Stomach (tissue), 9 donors: ENCODE data around the gene STIM1. TPM values are rescaled to one million over a fixed set of nuclear protein-coding genes. Genes with fewer than 3 reads are reported as not detected.

Experiments used
- DNase-seq, 2 donors: peaks; one replicate each; pipeline versions ENCODE4 v3.0.0 to v3.0.0-alpha.2; 2013 to 2019
- H3K27ac ChIP-seq, 5 donors: fragments of 200-600 bp in 4 of 5; sonication (generic) in 4 of 5; one replicate each; pipeline ENCODE4 v1.5.1; 2013 to 2019; ENCODE audit warnings: mild to moderate bottlenecking in 1 of 5, moderate library complexity in 1 of 5
- H3K27me3 ChIP-seq, 3 donors: fragments of 200-600 bp; sonication (generic); one replicate each; pipeline ENCODE4 v1.5.1; 2017 to 2019; ENCODE audit warnings: mixed run types in 1 of 3
- H3K36me3 ChIP-seq, 4 donors: fragments of 200-600 bp; sonication (generic); 1 replicate in 3 of 4; 2 replicates in 1 of 4; pipeline ENCODE4 v1.5.1; 2016 to 2019
- H3K4me1 ChIP-seq, 4 donors: fragments of 200-600 bp; sonication (generic); one replicate each; pipeline ENCODE4 v1.5.1; 2016 to 2019
- H3K4me3 ChIP-seq, 4 donors: fragments of 200-600 bp; sonication (generic) in 3 of 4; one replicate each; pipeline ENCODE4 v1.5.1; 2016 to 2019; ENCODE audit warnings: mild to moderate bottlenecking in 1 of 4
- H3K9me3 ChIP-seq, 4 donors: fragments of 200-600 bp; sonication (generic); one replicate each; pipeline ENCODE4 v1.5.1; 2016 to 2019
- EP300 ChIP-seq: sonication (generic); formaldehyde crosslinking; IDR thresholded peaks from one replicate; pipeline ENCODE4 v1.6.1; 2017; ENCODE audit warnings: antibody characterized with exemption
- POLR2A ChIP-seq, 4 donors: fragments of 450-650 bp; IDR thresholded peaks; one replicate each; pipeline ENCODE4 v1.6.1; 2016; ENCODE audit warnings: antibody characterized with exemption in 4 of 4, control low read depth in 2 of 4, mild to moderate bottlenecking in 1 of 4, moderate library complexity in 1 of 4
- POLR2AphosphoS5 ChIP-seq, 3 donors: sonication (generic); formaldehyde crosslinking; IDR thresholded peaks; one replicate each; pipeline ENCODE4 v1.6.1; 2016; ENCODE audit warnings: antibody characterized with exemption in 3 of 3
- WGBS, 5 donors: extraction: QIAGEN DNeasy Blood & Tissue Kit in 3 of 5; methylation state at CpG; one replicate each; pipeline versions ENCODE4 v1.1.5 to v1.1.7; 2013 to 2018; 5-methylcytosine and 5-hydroxymethylcytosine counted together
- intact Hi-C: fragments of 100-400 bp; cut with DNase I; formaldehyde crosslinking; loops from one replicate; pipeline ENCODE4 v1.15.1; 2023; ENCODE audit warnings: low total_unique reads
- polyA plus RNA-seq, 3 donors: library from polyadenylated mRNA; stranded (reverse); fragments of 200-250 nt; gene quantifications; one replicate each; pipeline ENCODE4 v1.2.3, GENCODE V29; 2013
- total RNA-seq, 5 donors: library from RNA; depleted of rRNA; stranded (reverse); fragments of >200 nt; gene quantifications; one replicate each; pipeline versions ENCODE4 v1.1.0 to v1.2.3, GENCODE V29; 2014 to 2016
- TF ChIP-seq, protein P1 (sequence below), 7 experiments: fragments of 450-650 bp in 4 of 7; fragments of 200-600 bp in 3 of 7; sonication (generic) in 3 of 7; IDR thresholded peaks; one replicate each; pipeline ENCODE4 v1.5.1; 2016 to 2019; ENCODE audit warnings: antibody characterized with exemption in 7 of 7, control low read depth in 2 of 7, mild to moderate bottlenecking in 1 of 7
- donor health status: healthy with polysubstance abuse.
- donor health status: Bipolar disorder and iron deficiency.
- donor health status: healthy.

STIM1 gene
- total and polyA plus RNA-seq, 8 donors: 8.7 to 70.7 (median 34.3) TPM

DNA sequence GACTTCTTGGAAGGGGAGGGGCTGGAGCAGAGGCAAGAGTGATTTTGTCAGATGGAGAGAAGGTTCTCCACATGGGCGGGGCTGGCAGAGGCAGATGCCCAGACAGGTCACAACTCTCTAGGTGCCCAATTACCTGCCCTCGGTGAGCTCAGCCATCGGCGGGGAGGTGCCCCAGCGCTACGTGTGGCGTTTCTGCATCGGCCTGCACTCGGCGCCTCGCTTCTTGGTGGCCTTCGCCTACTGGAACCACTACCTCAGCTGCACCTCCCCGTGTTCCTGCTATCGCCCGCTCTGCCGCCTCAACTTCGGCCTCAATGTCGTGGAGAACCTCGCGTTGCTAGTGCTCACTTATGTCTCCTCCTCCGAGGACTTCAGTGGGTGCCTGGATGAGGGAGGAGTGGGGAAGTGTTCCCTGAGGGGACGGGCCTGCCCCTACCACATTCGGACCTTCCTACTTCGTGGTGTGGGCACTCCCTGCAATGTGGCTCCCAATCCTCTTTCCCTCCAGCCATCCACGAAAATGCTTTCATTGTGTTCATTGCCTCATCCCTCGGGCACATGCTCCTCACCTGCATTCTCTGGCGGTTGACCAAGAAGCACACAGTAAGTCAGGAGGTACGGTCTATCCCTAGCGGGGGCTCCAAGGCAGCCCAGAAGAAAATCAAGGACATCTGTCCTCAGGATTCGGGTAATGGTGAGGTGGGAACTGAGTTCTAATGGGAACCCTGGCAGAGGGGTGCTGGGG, 31.5 kb upstream of the STIM1 start:
- H3K4me1 ChIP-seq: peaks cover 0 to 12% (median 0%) of the 10 kb centered on the region in 4 donors
- H3K36me3 ChIP-seq: peaks cover 26 to 41% (median 36%) of the 10 kb centered on the region in 4 donors
- DNase-seq: no peak
- H3K27me3 ChIP-seq: no peaks in the 10 kb centered on the region
- intact Hi-C loops: no loop called here
- H3K27ac ChIP-seq: no peak overlapping the region
- no peak for TF ChIP-seq EP300
- TF ChIP-seq, protein P1, sequence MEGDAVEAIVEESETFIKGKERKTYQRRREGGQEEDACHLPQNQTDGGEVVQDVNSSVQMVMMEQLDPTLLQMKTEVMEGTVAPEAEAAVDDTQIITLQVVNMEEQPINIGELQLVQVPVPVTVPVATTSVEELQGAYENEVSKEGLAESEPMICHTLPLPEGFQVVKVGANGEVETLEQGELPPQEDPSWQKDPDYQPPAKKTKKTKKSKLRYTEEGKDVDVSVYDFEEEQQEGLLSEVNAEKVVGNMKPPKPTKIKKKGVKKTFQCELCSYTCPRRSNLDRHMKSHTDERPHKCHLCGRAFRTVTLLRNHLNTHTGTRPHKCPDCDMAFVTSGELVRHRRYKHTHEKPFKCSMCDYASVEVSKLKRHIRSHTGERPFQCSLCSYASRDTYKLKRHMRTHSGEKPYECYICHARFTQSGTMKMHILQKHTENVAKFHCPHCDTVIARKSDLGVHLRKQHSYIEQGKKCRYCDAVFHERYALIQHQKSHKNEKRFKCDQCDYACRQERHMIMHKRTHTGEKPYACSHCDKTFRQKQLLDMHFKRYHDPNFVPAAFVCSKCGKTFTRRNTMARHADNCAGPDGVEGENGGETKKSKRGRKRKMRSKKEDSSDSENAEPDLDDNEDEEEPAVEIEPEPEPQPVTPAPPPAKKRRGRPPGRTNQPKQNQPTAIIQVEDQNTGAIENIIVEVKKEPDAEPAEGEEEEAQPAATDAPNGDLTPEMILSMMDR (IDR thresholded peaks at IDR 0.05): no peak
- TF ChIP-seq POLR2A (IDR thresholded peaks at IDR 0.05): no peak
- no peak for TF ChIP-seq POLR2AphosphoS5 (IDR thresholded peaks at IDR 0.05)
- WGBS, 5 donors: 90 to 96% (median 95%) methylated on average over 27 to 30 of the region's 30 CpGs
- H3K9me3 ChIP-seq: no peaks in the 10 kb centered on the region
- no peak overlapping the region for H3K4me3 ChIP-seq

DNA sequence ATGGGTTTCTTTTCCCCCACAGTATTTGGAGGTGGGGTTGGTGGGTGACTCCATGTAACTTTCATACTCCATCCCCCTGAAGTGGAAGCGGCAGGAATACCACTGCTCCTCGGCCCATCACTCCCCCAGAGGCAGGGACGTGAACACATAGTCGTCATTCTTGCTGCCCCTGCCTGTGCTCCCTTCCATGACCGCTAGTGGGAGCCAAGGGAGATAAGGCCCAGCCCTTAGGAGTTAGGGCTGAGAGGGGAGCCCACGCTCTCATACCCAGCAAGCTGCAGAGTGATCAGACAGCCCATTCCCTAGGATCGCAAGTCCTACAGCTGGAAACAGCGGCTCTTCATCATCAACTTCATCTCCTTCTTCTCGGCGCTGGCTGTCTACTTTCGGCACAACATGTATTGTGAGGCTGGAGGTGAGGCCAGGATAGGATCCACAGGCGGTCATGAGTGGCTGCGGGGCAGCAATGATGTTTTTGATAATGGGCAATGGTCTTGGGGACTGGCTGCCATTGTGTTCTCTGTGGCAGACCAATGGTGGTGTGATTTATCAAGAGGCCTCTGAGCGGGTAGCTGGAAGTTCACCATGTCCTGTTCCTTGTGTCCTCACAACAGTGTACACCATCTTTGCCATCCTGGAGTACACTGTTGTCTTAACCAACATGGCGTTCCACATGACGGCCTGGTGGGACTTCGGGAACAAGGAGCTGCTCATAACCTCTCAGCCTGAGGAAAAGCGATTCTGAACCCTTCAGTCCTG, 30.6 kb upstream of the STIM1 start:
- peak; percentile 66 to 73 for DNase-seq
- H3K27me3 ChIP-seq: no peaks in the 10 kb centered on the region
- H3K4me3 ChIP-seq: no peak overlapping the region
- no peak overlapping the region for H3K27ac ChIP-seq
- H3K4me1 ChIP-seq: peaks cover 0 to 20% (median 0%) of the 10 kb centered on the region in 4 donors
- TF ChIP-seq POLR2AphosphoS5 (IDR thresholded peaks at IDR 0.05) (peak in 1 of 3 donors; percentile 49), POLR2A (IDR thresholded peaks at IDR 0.05) (no peak)
- TF ChIP-seq, protein P1 (IDR thresholded peaks at IDR 0.05): peak in 5 of 7 experiments; percentile 45 to 68 (median 65)
- intact Hi-C loops: no loop called here
- 72 to 76% (median 75%) methylated on average over 18 of the region's 18 CpGs for WGBS, 5 donors
- H3K36me3 ChIP-seq: peaks cover 26 to 51% (median 46%) of the 10 kb centered on the region in 4 donors
- H3K9me3 ChIP-seq: no peaks in the 10 kb centered on the region

DNA sequence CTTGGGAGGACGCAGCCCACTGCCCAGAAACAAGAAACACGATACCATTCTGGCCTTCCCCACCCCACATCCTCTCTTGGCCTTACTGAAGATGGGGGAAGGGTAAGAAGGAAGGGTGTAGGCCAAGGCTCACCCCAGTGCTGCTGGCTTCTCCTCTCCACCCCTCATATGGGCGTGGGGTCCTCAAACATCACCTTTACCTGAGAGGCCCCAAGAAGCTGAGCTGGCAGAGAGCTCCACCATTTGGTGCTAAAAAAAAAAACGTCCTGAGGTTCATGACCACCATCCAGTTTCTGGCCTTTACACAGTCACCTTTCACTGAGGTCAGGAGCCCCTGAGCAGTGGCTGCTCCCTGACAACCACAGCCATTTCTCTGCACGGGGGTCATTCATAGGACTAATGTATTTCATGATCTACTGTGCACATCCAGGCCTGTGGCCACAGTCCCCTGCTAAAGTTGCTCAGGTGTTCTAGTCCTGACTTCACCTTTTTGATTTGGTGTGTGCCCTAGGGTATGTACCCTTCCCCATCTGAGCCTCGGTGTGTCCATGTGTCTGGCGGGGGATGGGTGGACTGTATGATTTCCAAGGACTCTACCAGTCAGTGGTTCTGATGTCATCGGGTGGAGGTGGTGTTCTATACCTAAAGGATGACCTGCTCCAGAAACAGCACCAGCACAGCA, 29.9 kb upstream of the STIM1 start:
- peaks cover 0 to 25% (median under 1%) of the 10 kb centered on the region in 4 donors for H3K4me1 ChIP-seq
- H3K27me3 ChIP-seq: no peaks in the 10 kb centered on the region
- TF ChIP-seq, protein P1 (IDR thresholded peaks at IDR 0.05): no peak
- TF ChIP-seq POLR2AphosphoS5 (IDR thresholded peaks at IDR 0.05) (no peak), EP300 (no peak), POLR2A (IDR thresholded peaks at IDR 0.05) (no peak)
- no peaks in the 10 kb centered on the region for H3K9me3 ChIP-seq
- no peak overlapping the region for H3K27ac ChIP-seq
- 73 to 88% (median 80%) methylated on average over 8 of the region's 8 CpGs for WGBS, 5 donors
- no peak for DNase-seq
- peaks cover 26 to 57% (median 52%) of the 10 kb centered on the region in 4 donors for H3K36me3 ChIP-seq
- H3K4me3 ChIP-seq: no peak overlapping the region
- intact Hi-C loops: no loop called here

DNA sequence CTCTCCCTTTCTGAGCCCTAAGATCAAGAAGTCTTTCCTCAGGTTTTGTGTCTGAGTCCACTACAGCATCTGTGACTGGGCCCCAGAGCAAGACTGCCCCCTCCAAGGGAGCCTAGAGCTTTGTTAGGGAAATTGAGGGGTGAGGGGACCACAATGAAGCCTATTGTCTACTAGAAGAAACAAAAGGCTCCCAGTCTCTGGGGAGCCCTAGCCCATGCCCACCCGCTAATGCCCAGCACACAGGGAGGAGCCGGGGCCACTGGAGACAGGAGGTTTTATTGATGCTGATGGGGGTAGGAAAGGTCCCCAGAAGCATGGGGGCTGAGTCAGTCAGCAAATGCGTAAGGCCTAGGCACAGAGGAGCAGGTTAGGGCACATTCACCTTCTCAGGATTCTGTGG, 28.7 kb upstream of the STIM1 start:
- H3K4me3 ChIP-seq: no peak overlapping the region
- H3K27me3 ChIP-seq: no peaks in the 10 kb centered on the region
- peaks cover 0 to 36% (median 10%) of the 10 kb centered on the region in 4 donors for H3K4me1 ChIP-seq
- WGBS, 5 donors: 91 to 98% (median 95%) methylated on average over 3 of the region's 3 CpGs
- intact Hi-C loops: no loop called here
- H3K36me3 ChIP-seq: peaks cover 26 to 60% (median 56%) of the 10 kb centered on the region in 4 donors
- DNase-seq: no peak
- no peak overlapping the region for H3K27ac ChIP-seq
- TF ChIP-seq, protein P1 (IDR thresholded peaks at IDR 0.05): no peak
- TF ChIP-seq EP300 (no peak), POLR2A (IDR thresholded peaks at IDR 0.05) (no peak), POLR2AphosphoS5 (IDR thresholded peaks at IDR 0.05) (no peak)
- no peaks in the 10 kb centered on the region for H3K9me3 ChIP-seq
